Pancreas (tissue), 10 donors: Measurements from ENCODE around the gene CTNNA3. TPM values are rescaled to one million over a fixed set of nuclear protein-coding genes. Genes with fewer than 3 reads are reported as not detected.
A peak's percentile ranks its signal among the peaks of the same experiment; 100 is the strongest.

Experiments used
- ATAC-seq, 4 donors: fragments of 200-7000 bp; cut with Tn5 transposase; one replicate each; pipeline versions ENCODE4 v1.8.0 to v1.9.1; 2020; ENCODE audit warnings: mild to moderate bottlenecking in 4 of 4, moderate library complexity in 4 of 4
- DNase-seq, 6 donors: peaks; one replicate each; pipeline ENCODE4 v3.0.0-alpha.2; 2020
- FAIRE-seq: peaks from 2 replicates; lab custom pipeline; 2012; peaks lifted over from hg19 to GRCh38; lab: Jason Lieb, UNC
- H3K27ac ChIP-seq, 4 donors: fragments of 200-600 bp; sonication (generic); 1 replicate in 3 of 4; 2 replicates in 1 of 4; pipeline versions ENCODE4 v1.5.0 to v1.8.0; 2020
- H3K27me3 ChIP-seq, 4 donors: fragments of 200-600 bp; one replicate each; pipeline ENCODE4 v1.8.0; 2021
- H3K36me3 ChIP-seq, 3 donors: fragments of 200-600 bp; sonication (generic) in 1 of 3; one replicate each; pipeline versions ENCODE4 v1.5.0 to v1.8.0; 2020 to 2021
- H3K4me1 ChIP-seq, 3 donors: fragments of 200-600 bp; one replicate each; pipeline ENCODE4 v1.8.0; 2021
- H3K4me3 ChIP-seq, 4 donors: fragments of 200-600 bp; sonication (generic) in 2 of 4; one replicate each; pipeline versions ENCODE4 v1.5.0 to v1.8.0; 2020 to 2021
- H3K9me3 ChIP-seq, 4 donors: fragments of 200-600 bp; one replicate each; pipeline ENCODE4 v1.8.0; 2021
- WGBS, 2 donors: extraction: QIAGEN DNeasy Blood & Tissue Kit; methylation state at CpG; one replicate each; pipeline ENCODE4 v1.1.7; 2013; 5-methylcytosine and 5-hydroxymethylcytosine counted together
- intact Hi-C, 3 donors: fragments of 100-400 bp; cut with DNase I; formaldehyde crosslinking; loops; one replicate each; pipeline versions ENCODE4 v1.11.1 to v1.14.2; 2022
- polyA plus RNA-seq, 2 donors: library from polyadenylated mRNA; stranded (reverse); fragments of 200-250 nt; gene quantifications; one replicate each; pipeline ENCODE4 v1.2.3, GENCODE V29; 2013
- total RNA-seq, 6 donors: library from RNA; stranded (reverse); fragmentation: NEBNext Ultra II Directional in 4 of 6; extraction: Animal tissue kit (Norgen Biotek cat#: 25700) in 4 of 6; gene quantifications; one replicate each; pipeline versions ENCODE4 v1.2.1 to v1.2.4, GENCODE V29; 2021 to 2023
- TF ChIP-seq, protein P1 (sequence below), 4 donors: fragments of 200-600 bp; sonication (generic) in 3 of 4; IDR thresholded peaks; one replicate each; pipeline versions ENCODE4 v1.5.0 to v1.8.0; 2021; ENCODE audit warnings: antibody characterized with exemption in 4 of 4
- donor health status: healthy with polysubstance abuse.
- donor health status: DM: no; HTN: no; CAD: no; lungs with moderate emphysema.
- donor health status: DM: no; HTN: no; CAD: no.
- donor health status: control.
- donor health status: control.
- donor health status: Bipolar disorder and iron deficiency.
- donor health status: DM: yes; HTN: yes; CAD: no.
- donor health status: DM: no; HTN: no; CAD: no.
- donor health status: DM: no; HTN: no; CAD: no.
- donor health status: DM: yes; HTN: yes; CAD: no.

Gene CTNNA3
- total and polyA plus RNA-seq, 8 donors, result 0.02 to 0.83 (median 0.21) TPM

GRCh38 chr10:66671064-66671463 is 1024.9 kb downstream of the CTNNA3 start:
- no peak for ATAC-seq
- Histone ChIP-seq H3K4me3 (no peak overlapping the region), H3K4me1 (no peaks in the 10 kb centered on the region), H3K27me3 (no peaks in the 10 kb centered on the region), H3K9me3 (no peaks in the 10 kb centered on the region), H3K36me3 (no peaks in the 10 kb centered on the region), H3K27ac (no peak overlapping the region)
- DNase-seq, result no peak
- intact Hi-C loops, result no loop called here
- 60 to 82% methylated on average over 1 of the region's 1 CpG for WGBS, 2 donors
- TF ChIP-seq, protein P1, sequence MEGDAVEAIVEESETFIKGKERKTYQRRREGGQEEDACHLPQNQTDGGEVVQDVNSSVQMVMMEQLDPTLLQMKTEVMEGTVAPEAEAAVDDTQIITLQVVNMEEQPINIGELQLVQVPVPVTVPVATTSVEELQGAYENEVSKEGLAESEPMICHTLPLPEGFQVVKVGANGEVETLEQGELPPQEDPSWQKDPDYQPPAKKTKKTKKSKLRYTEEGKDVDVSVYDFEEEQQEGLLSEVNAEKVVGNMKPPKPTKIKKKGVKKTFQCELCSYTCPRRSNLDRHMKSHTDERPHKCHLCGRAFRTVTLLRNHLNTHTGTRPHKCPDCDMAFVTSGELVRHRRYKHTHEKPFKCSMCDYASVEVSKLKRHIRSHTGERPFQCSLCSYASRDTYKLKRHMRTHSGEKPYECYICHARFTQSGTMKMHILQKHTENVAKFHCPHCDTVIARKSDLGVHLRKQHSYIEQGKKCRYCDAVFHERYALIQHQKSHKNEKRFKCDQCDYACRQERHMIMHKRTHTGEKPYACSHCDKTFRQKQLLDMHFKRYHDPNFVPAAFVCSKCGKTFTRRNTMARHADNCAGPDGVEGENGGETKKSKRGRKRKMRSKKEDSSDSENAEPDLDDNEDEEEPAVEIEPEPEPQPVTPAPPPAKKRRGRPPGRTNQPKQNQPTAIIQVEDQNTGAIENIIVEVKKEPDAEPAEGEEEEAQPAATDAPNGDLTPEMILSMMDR (IDR thresholded peaks at IDR 0.05), result no peak
- FAIRE-seq, result no peak

DNA sequence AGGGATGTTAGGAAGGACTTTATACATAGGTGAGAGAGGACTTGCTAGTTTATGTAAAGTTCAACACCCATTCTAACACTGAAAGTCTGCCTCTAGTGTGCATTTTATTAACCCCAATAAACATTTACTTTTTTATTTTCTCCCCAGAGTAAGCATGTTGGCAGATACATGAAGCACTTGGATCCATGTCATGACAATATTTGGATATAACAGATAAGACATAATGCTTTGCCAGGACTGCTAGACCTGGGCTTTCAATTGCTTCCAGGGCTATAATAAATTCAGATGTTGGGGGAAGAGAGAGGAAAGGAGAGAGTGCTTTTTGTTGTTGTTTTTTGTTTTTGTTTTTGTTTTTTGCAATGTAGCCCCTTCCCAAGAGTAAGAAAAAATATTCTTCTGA is 1039.5 kb downstream of the CTNNA3 start:
- DNase-seq, result no peak
- H3K9me3 ChIP-seq, result no peaks in the 10 kb centered on the region
- H3K27ac ChIP-seq, result no peak overlapping the region
- FAIRE-seq, result no peak
- no peak overlapping the region for H3K4me3 ChIP-seq
- H3K27me3 ChIP-seq, result no peaks in the 10 kb centered on the region
- H3K36me3 ChIP-seq, result no peaks in the 10 kb centered on the region
- H3K4me1 ChIP-seq, result no peaks in the 10 kb centered on the region
- intact Hi-C loops, result no loop called here
- TF ChIP-seq, protein P1 (IDR thresholded peaks at IDR 0.05), result no peak
- no peak for ATAC-seq

- no peaks in the 10 kb centered on the region for H3K27me3 ChIP-seq
Observed at GRCh38 chr10:66654861-66655260, 1041.1 kb downstream of the CTNNA3 start.

DNA sequence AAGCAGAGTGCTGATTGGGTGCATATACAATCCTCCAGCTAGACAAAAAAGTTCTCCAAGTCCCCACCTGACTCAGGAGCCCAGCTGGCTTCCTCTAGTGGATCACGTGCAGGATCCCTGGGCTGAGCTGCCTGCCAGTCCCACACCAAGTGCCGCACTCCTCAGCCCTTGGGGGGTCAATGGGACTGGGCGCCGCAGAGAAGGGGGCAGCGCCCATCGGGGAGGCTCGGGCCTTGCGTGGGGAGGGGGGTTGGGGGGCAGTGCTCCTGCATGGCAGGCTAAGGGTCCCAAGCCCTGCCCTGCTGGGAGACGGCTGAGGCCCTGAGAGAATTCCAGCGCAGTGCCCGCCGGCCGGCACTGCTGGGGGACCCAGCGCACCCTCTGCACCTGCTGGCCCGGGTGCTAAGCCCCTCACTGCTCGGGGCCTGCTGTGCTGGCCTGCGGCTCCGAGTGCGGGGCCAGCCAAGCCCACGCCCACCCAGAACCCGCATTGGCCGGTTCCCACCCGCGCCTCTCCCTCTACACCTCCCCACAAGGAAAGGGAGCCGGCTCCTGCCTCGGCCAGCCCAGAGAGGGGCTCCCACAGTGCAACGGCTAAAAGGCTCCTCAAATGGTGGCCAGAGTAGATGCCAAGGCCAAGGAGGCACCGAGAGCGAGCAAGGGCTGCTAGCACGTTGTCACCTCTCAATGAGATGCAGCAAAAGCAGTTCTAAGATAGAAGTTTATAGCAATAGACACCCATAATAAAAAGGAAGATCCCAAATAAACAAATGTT is 1044.5 kb downstream of the CTNNA3 start:
- Histone ChIP-seq H3K9me3 (no peaks in the 10 kb centered on the region), H3K36me3 (no peaks in the 10 kb centered on the region), H3K4me1 (no peaks in the 10 kb centered on the region), H3K4me3 (no peak overlapping the region), H3K27ac (no peak overlapping the region), H3K27me3 (no peaks in the 10 kb centered on the region)
- intact Hi-C loops, result no loop called here
- peak in 1 of 6 donors; percentile 54 for DNase-seq
- TF ChIP-seq, protein P1 (IDR thresholded peaks at IDR 0.05), result no peak
- FAIRE-seq, result no peak
- 91 to 92% methylated on average over 25 to 30 of the region's 30 CpGs for WGBS, 2 donors
- no peak for ATAC-seq

More at GRCh38 chr10:66654861-66655260, 1041.1 kb downstream of the CTNNA3 start:
- intact Hi-C loops, result no loop called here
- no peak for FAIRE-seq
- no peaks in the 10 kb centered on the region for H3K36me3 ChIP-seq
- WGBS, 2 donors, result 35 to 83% methylated on average over 1 of the region's 1 CpG
- no peak overlapping the region for H3K27ac ChIP-seq
- no peak for DNase-seq
- no peak overlapping the region for H3K4me3 ChIP-seq
- no peak for ATAC-seq
- no peaks in the 10 kb centered on the region for H3K9me3 ChIP-seq
- TF ChIP-seq, protein P1 (IDR thresholded peaks at IDR 0.05), result no peak
- H3K4me1 ChIP-seq, result no peaks in the 10 kb centered on the region

GRCh38 chr10:66649626-66650025 is 1046.4 kb downstream of the CTNNA3 start:
- no peak for FAIRE-seq
- H3K27me3 ChIP-seq, result no peaks in the 10 kb centered on the region
- no peak overlapping the region for H3K4me3 ChIP-seq
- H3K36me3 ChIP-seq, result no peaks in the 10 kb centered on the region
- no peak for DNase-seq
- intact Hi-C loops, result no loop called here
- H3K27ac ChIP-seq, result no peak overlapping the region
- no peaks in the 10 kb centered on the region for H3K4me1 ChIP-seq
- no peak for ATAC-seq
- WGBS, 2 donors, result 75 to 84% methylated on average over 3 of the region's 3 CpGs
- TF ChIP-seq, protein P1 (IDR thresholded peaks at IDR 0.05), result no peak
- no peaks in the 10 kb centered on the region for H3K9me3 ChIP-seq
